HG03108 (cell line): ENCODE results near the gene SPTBN1.

Experiments
- ATAC-seq: cut with Tn5 transposase; IDR thresholded peaks from one replicate; pipeline ENCODE4 v1.9.1; 2021; ENCODE audit warnings: moderate library complexity; ENCODE audit not compliant: unreplicated experiment

Gene SPTBN1

GRCh38 chr2:54434229-54434628 lies 21.9 kb upstream of the SPTBN1 start:
- no peak for ATAC-seq

- no peak for ATAC-seq
Observed at GRCh38 chr2:54434711-54435110, 21.4 kb upstream of the SPTBN1 start.

GRCh38 chr2:54435325-54436226 lies 20.6 kb upstream of the SPTBN1 start:
- ATAC-seq: no peak

- no peak for ATAC-seq
Observed at GRCh38 chr2:54437588-54437987, 18.5 kb upstream of the SPTBN1 start.

GRCh38 chr2:54438271-54438670 lies 17.9 kb upstream of the SPTBN1 start:
- ATAC-seq: no peak

- no peak for ATAC-seq
Observed at GRCh38 chr2:54439582-54439981, 16.5 kb upstream of the SPTBN1 start.

GRCh38 chr2:54440050-54440449 lies 16.1 kb upstream of the SPTBN1 start:
- no peak for ATAC-seq

- no peak for ATAC-seq
Observed at GRCh38 chr2:54444503-54444902, 11.6 kb upstream of the SPTBN1 start.

GRCh38 chr2:54446122-54446521 lies 10.0 kb upstream of the SPTBN1 start:
- no peak for ATAC-seq

- no peak for ATAC-seq
Observed at GRCh38 chr2:54446625-54447024, 9.5 kb upstream of the SPTBN1 start.

- no peak for ATAC-seq
Observed at GRCh38 chr2:54454548-54455130, 1.5 kb upstream of the SPTBN1 start.

GRCh38 chr2:54455131-54455562 lies 980 bp upstream of the SPTBN1 start:
- ATAC-seq: no peak

GRCh38 chr2:54456362-54456611 lies 160 bp downstream of the SPTBN1 start:
- no peak for ATAC-seq

GRCh38 chr2:54456612-54457322 lies 640 bp downstream of the SPTBN1 start:
- ATAC-seq: no peak

- no peak for ATAC-seq
Observed at GRCh38 chr2:54457323-54458023, 1.3 kb downstream of the SPTBN1 start.

GRCh38 chr2:54459037-54459441 lies 2.9 kb downstream of the SPTBN1 start:
- no peak for ATAC-seq

- ATAC-seq: no peak
Observed at GRCh38 chr2:54461261-54461660, 5.1 kb downstream of the SPTBN1 start.

GRCh38 chr2:54464341-54464740 lies 8.2 kb downstream of the SPTBN1 start:
- no peak for ATAC-seq

- ATAC-seq: no peak
Observed at GRCh38 chr2:54465143-54465542, 9.0 kb downstream of the SPTBN1 start.

GRCh38 chr2:54466870-54467269 lies 10.7 kb downstream of the SPTBN1 start:
- no peak for ATAC-seq

- ATAC-seq: no peak
Observed at GRCh38 chr2:54468673-54469072, 12.5 kb downstream of the SPTBN1 start.
